Measurements from ENCODE around the gene MN1.

DNA sequence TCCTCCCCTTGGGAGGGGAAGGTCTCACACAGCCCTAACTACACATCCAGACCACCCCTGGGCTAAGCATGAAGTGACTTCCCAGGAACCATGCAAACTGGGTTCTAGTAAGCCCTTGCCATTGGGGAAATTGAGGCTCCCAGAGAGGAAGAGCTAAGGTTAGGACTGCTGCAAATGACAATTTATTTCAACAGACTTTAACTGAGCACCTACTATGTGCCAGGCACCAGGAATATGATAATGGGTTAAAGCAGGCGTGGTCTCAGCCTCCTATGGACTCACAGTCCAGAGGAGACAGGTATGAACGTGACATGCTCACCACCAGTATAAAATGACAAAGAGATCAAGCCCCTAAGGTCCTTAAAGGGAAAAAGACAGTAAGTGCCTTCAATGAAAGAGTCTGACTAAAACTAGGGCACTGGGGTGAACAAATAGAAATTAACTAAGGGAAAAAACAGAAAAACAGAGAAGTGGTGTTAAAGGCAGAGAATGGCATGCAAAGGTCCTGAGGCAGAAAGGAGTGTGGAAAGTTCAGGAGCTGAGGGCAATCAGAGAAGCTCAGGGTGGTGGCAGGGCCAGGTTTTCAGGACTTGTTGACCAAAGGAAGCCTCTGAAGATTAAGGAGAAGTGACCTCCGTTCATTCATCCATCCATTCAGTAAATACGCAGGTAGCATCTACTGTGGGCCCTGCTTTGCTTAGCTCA, 14.4 kb upstream of the MN1 start:
- TF ChIP-seq, protein P1, sequence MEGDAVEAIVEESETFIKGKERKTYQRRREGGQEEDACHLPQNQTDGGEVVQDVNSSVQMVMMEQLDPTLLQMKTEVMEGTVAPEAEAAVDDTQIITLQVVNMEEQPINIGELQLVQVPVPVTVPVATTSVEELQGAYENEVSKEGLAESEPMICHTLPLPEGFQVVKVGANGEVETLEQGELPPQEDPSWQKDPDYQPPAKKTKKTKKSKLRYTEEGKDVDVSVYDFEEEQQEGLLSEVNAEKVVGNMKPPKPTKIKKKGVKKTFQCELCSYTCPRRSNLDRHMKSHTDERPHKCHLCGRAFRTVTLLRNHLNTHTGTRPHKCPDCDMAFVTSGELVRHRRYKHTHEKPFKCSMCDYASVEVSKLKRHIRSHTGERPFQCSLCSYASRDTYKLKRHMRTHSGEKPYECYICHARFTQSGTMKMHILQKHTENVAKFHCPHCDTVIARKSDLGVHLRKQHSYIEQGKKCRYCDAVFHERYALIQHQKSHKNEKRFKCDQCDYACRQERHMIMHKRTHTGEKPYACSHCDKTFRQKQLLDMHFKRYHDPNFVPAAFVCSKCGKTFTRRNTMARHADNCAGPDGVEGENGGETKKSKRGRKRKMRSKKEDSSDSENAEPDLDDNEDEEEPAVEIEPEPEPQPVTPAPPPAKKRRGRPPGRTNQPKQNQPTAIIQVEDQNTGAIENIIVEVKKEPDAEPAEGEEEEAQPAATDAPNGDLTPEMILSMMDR (IDR thresholded peaks at IDR 0.05) = no peak
- TF ChIP-seq EP300 (IDR thresholded peaks at IDR 0.05) (no peak), POLR2A (IDR thresholded peaks at IDR 0.05) (no peak), POLR2AphosphoS5 (IDR thresholded peaks at IDR 0.05) (no peak)

Measured in sigmoid colon (tissue), 4 donors.